ENCODE measurements around the gene CDK7.

DNA sequence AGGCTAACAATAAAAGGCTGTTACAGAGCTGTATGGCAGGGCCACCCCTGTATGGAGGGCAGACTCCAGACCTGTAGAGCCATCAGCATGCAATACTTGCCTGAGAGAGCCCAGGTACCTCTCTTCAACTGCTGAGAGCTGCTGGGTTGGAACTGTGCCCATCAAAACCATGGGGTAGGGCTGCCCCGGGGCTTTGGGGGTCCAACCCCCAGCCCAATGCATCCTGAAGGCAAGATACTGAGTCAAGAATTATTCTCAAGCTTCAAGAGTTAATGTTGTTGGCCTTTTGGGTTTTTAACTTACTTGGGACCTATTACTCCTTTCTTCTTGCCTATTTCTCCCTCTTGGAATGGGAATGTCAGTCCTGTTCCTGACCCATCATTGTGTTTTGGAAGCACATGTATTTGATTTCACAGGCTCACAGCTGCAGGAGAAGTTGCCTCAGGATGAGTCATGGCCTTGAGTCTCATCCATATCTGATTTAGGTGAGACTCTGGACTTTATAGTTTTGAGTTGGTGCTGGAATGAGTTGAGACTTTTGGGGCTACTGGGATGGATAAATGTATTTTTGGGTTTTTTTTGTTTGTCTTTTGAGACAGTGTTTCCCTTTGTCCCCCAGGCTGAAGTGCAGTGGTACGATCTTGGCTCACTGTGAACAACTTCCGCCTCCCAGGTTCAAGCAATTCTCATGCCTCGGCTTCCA, 21.0 kb upstream of the CDK7 start:
- TF ChIP-seq, protein P1, sequence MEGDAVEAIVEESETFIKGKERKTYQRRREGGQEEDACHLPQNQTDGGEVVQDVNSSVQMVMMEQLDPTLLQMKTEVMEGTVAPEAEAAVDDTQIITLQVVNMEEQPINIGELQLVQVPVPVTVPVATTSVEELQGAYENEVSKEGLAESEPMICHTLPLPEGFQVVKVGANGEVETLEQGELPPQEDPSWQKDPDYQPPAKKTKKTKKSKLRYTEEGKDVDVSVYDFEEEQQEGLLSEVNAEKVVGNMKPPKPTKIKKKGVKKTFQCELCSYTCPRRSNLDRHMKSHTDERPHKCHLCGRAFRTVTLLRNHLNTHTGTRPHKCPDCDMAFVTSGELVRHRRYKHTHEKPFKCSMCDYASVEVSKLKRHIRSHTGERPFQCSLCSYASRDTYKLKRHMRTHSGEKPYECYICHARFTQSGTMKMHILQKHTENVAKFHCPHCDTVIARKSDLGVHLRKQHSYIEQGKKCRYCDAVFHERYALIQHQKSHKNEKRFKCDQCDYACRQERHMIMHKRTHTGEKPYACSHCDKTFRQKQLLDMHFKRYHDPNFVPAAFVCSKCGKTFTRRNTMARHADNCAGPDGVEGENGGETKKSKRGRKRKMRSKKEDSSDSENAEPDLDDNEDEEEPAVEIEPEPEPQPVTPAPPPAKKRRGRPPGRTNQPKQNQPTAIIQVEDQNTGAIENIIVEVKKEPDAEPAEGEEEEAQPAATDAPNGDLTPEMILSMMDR (IDR thresholded peaks at IDR 0.05; ENCODE audit: low read depth, low read length): no peak
- no peak for TF ChIP-seq POLR2A (IDR thresholded peaks at IDR 0.05; ENCODE audit: extremely low read depth, insufficient read length)

Measured in NB4 (cell line).